ENCODE measurements around the gene SUN3.

DNA sequence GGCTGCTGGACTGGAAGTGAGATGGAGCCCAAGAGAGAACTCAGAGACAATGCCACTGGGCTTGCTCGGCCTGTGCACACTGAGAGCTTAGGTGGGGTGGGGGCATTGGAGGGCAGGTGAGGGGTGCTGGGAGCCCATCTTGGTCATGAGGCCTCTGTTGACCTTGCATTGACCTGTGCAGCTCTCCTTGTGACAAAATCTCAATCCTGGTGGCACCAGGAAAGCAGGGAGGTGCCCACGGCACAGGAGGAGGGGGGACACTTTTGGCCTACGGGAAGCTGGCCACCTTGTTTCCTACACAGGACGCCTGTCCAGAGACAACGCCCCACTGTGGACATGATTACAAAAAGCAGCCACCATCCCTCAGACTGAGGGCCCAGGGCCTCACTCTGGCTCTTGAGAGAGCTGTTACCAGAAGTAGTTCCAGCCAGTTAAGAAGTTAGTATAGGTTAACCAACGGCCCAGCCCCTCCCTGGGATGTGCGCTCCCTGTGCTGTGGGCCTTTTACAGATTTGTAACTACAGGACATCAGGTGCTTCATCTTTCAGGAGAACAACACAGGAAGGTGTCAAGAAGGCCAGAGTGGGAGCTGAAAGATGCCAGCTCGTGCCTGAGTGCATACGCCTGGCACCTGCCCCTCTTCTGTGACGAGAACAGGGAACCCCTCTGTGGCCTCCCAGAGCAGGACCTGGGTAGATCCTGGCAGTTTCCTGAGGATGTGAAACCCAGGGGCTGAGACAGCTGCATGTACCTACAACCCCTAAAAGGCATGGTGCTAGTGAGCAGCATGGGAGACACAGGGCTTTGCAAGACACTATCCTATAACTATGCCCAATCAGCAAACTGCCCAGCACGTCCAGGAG, 91.0 kb downstream of the SUN3 start:
- TF ChIP-seq NR2F1 (CRISPR knock-in tag; IDR thresholded peaks at IDR 0.05) = no peak
- no peak for TF ChIP-seq KDM5B (CRISPR knock-in tag; IDR thresholded peaks at IDR 0.05; ENCODE audit: borderline replicate concordance)
- no peak for TF ChIP-seq SMAD1 (CRISPR knock-in tag; IDR thresholded peaks at IDR 0.05; ENCODE audit: borderline replicate concordance, low read depth)
- TF ChIP-seq, protein P1, sequence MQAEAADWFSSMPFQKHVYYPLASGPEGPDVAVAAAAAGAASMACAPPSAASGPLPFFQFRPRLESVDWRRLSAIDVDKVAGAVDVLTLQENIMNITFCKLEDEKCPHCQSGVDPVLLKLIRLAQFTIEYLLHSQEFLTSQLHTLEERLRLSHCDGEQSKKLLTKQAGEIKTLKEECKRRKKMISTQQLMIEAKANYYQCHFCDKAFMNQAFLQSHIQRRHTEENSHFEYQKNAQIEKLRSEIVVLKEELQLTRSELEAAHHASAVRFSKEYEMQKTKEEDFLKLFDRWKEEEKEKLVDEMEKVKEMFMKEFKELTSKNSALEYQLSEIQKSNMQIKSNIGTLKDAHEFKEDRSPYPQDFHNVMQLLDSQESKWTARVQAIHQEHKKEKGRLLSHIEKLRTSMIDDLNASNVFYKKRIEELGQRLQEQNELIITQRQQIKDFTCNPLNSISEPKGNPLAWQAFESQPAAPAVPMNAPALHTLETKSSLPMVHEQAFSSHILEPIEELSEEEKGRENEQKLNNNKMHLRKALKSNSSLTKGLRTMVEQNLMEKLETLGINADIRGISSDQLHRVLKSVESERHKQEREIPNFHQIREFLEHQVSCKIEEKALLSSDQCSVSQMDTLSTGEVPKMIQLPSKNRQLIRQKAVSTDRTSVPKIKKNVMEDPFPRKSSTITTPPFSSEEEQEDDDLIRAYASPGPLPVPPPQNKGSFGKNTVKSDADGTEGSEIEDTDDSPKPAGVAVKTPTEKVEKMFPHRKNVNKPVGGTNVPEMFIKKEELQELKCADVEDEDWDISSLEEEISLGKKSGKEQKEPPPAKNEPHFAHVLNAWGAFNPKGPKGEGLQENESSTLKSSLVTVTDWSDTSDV (CRISPR knock-in tag; IDR thresholded peaks at IDR 0.05) = no peak
- no peak for TF ChIP-seq TAF15 (IDR thresholded peaks at IDR 0.05; ENCODE audit: low read depth, low read length, poor library complexity, severe bottlenecking)
- no peak for TF ChIP-seq SP1 (IDR thresholded peaks at IDR 0.05)
- TF ChIP-seq SP1 (CRISPR knock-in tag; IDR thresholded peaks at IDR 0.05) = no peak
- TF ChIP-seq EP300 (IDR thresholded peaks at IDR 0.05; ENCODE audit: low read depth in 2 of 2, low read length in 2 of 2) = no peak
- TF ChIP-seq EP300 (CRISPR knock-in tag; IDR thresholded peaks at IDR 0.05; ENCODE audit: borderline replicate concordance) = no peak
- no peak for TF ChIP-seq ZNF20 (CRISPR knock-in tag; IDR thresholded peaks at IDR 0.05)
- no peak for TF ChIP-seq POLR2AphosphoS5 (IDR thresholded peaks at IDR 0.05; ENCODE audit: low read depth, low read length)
- TF ChIP-seq CREB1 (IDR thresholded peaks at IDR 0.05) = no peak
- TF ChIP-seq CREB1 (CRISPR knock-in tag; IDR thresholded peaks at IDR 0.05) = no peak

Measured in HepG2 (cell line).